Endodermal cell (in vitro differentiated cells): ENCODE data around the gene GRIA2. TPM values are rescaled to one million over a fixed set of nuclear protein-coding genes. Genes with fewer than 3 reads are reported as not detected.
A peak's percentile ranks its signal among the peaks of the same experiment; 100 is the strongest.
"Not testable (repeated sequence)": the region's sequence is repeated elsewhere in the genome, so short reads cannot be mapped to it uniquely, and the experiment has no call there.

Experiments used
- DNase-seq: peaks from one replicate; pipeline ENCODE4 v3.0.0-alpha.2; 2017
- H3K27ac ChIP-seq: 2 replicates; pipeline ENCODE4 v1.5.1; 2013; ENCODE audit warnings: mild to moderate bottlenecking, low read depth, low read length, moderate library complexity
- H3K27me3 ChIP-seq: 2 replicates; pipeline ENCODE4 v1.6.1; 2013; ENCODE audit warnings: mild to moderate bottlenecking, low read length, moderate library complexity; ENCODE audit not compliant: insufficient read depth, control insufficient read depth, poor library complexity, severe bottlenecking
- H3K36me3 ChIP-seq: 2 replicates; pipeline ENCODE4 v1.7.0; 2013; ENCODE audit warnings: mild to moderate bottlenecking, low read length, moderate library complexity; ENCODE audit not compliant: control insufficient read depth, insufficient read depth
- H3K4me1 ChIP-seq: one replicate; pipeline ENCODE4 v1.7.0; 2013; ENCODE audit warnings: low read length; ENCODE audit not compliant: control insufficient read depth, insufficient read depth
- H3K4me3 ChIP-seq: 2 replicates; pipeline ENCODE4 v1.5.1; 2013; ENCODE audit warnings: mild to moderate bottlenecking, low read length, moderate library complexity
- H3K9ac ChIP-seq: 2 replicates; pipeline ENCODE4 v1.6.1; 2013; ENCODE audit warnings: mild to moderate bottlenecking, low read length, moderate library complexity; ENCODE audit not compliant: poor library complexity, severe bottlenecking; ENCODE audit errors: extremely low read depth
- H3K9me3 ChIP-seq: 2 replicates; pipeline ENCODE4 v1.6.1; 2013; ENCODE audit warnings: mild to moderate bottlenecking, low read length, moderate library complexity; ENCODE audit not compliant: control insufficient read depth
- H3K27ac Mint-ChIP-seq: 2 replicates; pipeline ENCODE4 v1.8.0; 2020; ENCODE audit warnings: mixed read lengths
- H3K27me3 Mint-ChIP-seq: 2 replicates; pipeline ENCODE4 v1.8.0; 2021; ENCODE audit warnings: mild to moderate bottlenecking, mixed read lengths; ENCODE audit not compliant: insufficient read depth
- H3K36me3 Mint-ChIP-seq: 2 replicates; pipeline ENCODE4 v1.8.0; 2020; ENCODE audit warnings: low read depth, mixed read lengths
- H3K4me1 Mint-ChIP-seq: 2 replicates; pipeline ENCODE4 v1.8.0; 2020; ENCODE audit warnings: mixed read lengths
- H3K4me3 Mint-ChIP-seq: 2 replicates; pipeline ENCODE4 v1.8.0; 2020; ENCODE audit warnings: mild to moderate bottlenecking, moderate library complexity, mixed read lengths
- H3K9me3 Mint-ChIP-seq: 2 replicates; pipeline ENCODE4 v1.8.0; 2020; ENCODE audit warnings: mild to moderate bottlenecking, mixed read lengths
- CTCF ChIP-seq: fragments of 200-600 bp; sonication (generic); conservative IDR thresholded peaks from 2 replicates; pipeline ENCODE4 v1.5.0; 2021; ENCODE audit warnings: antibody characterized with exemption, mild to moderate bottlenecking
- WGBS, 2 experiments: methylation state at CpG; one replicate each; pipeline versions ENCODE4 v1.1.5 to v1.1.7; 2013; ENCODE audit warnings: missing lambda C conversion rate in 2 of 2, mixed read lengths in 1 of 2; ENCODE audit not compliant: insufficient coverage in 1 of 2, insufficient read length in 1 of 2; 5-methylcytosine and 5-hydroxymethylcytosine counted together
- total RNA-seq, 2 donors: library from RNA; stranded (reverse); fragmentation: NEBNext Ultra II Directional in 1 of 2; extraction: Animal tissue kit (Norgen Biotek cat#: 25700) in 1 of 2; gene quantifications; 2 replicates in 1 of 2; 3 replicates in 1 of 2; pipeline ENCODE4 v1.2.1, GENCODE V29; 2021

The GRIA2 gene
- total RNA-seq, 2 donors from 2014 or later: not detected

- H3K4me1 Mint-ChIP-seq: peaks cover 13% of the 10 kb centered on the region
- peaks cover 5% of the 10 kb centered on the region for H3K4me1 ChIP-seq
- no peak overlapping the region for H3K27ac ChIP-seq
- H3K4me3 Mint-ChIP-seq: no peak overlapping the region
- H3K36me3 ChIP-seq: no peaks in the 10 kb centered on the region
- DNase-seq: no peak
- H3K27me3 ChIP-seq: no peaks in the 10 kb centered on the region
- H3K27me3 Mint-ChIP-seq: peaks cover 5% of the 10 kb centered on the region
- no peaks in the 10 kb centered on the region for H3K36me3 Mint-ChIP-seq
- no peak overlapping the region for H3K4me3 ChIP-seq
- H3K27ac Mint-ChIP-seq: no peak overlapping the region
- TF ChIP-seq CTCF: no peak
- H3K9me3 ChIP-seq: no peaks in the 10 kb centered on the region
- H3K9ac ChIP-seq: no peak overlapping the region
- no peaks in the 10 kb centered on the region for H3K9me3 Mint-ChIP-seq
These were observed 26.4 kb downstream of the GRIA2 start for GRCh38 chr4:157246964-157247363.

- DNase-seq: peak; percentile 53
- H3K4me3 ChIP-seq: not testable (repeated sequence)
These were observed 37.6 kb downstream of the GRIA2 start for GRCh38 chr4:157258165-157258564.

DNA sequence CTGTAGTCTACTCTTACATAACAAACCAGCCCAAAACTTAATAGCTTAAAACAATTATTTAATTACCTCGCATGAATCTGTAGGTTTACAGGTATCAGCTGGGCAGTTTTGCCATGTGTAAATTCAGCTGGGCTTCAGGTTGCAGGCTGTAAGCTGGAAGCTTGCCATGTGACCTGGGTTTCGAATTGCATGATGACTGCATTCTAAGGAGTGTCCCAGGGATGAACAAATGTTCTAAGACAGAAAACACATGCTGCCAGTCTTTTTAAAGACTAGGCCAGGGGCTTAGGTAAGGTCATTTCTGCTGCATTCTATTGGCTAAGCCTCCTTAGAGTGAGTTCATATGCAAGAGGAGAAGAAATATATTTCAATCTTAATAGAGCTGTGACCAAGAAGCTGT lies 44.8 kb downstream of the GRIA2 start:
- no peak overlapping the region for H3K27ac ChIP-seq
- H3K27me3 ChIP-seq: no peaks in the 10 kb centered on the region
- Mint-ChIP-seq H3K4me1 (no peaks in the 10 kb centered on the region), H3K4me3 (no peak overlapping the region), H3K27ac (no peak overlapping the region), H3K36me3 (no peaks in the 10 kb centered on the region), H3K9me3 (peaks cover 4% of the 10 kb centered on the region), H3K27me3 (no peaks in the 10 kb centered on the region)
- peaks cover 4% of the 10 kb centered on the region for H3K9me3 ChIP-seq
- WGBS, 2 experiments: 85 to 88% methylated on average over 2 of the region's 2 CpGs
- no peaks in the 10 kb centered on the region for H3K4me1 ChIP-seq
- no peak overlapping the region for H3K4me3 ChIP-seq
- TF ChIP-seq CTCF: no peak
- peak; percentile 53 for DNase-seq
- no peak overlapping the region for H3K9ac ChIP-seq
- no peaks in the 10 kb centered on the region for H3K36me3 ChIP-seq

More at GRCh38 chr4:157258165-157258564, 37.6 kb downstream of the GRIA2 start:
- H3K27ac ChIP-seq, H3K27ac Mint-ChIP-seq, H3K4me3 Mint-ChIP-seq, H3K36me3 Mint-ChIP-seq, H3K27me3 Mint-ChIP-seq, H3K9ac ChIP-seq, H3K36me3 ChIP-seq, H3K27me3 ChIP-seq, H3K4me1 ChIP-seq, H3K4me1 Mint-ChIP-seq: not testable (repeated sequence)
- H3K9me3 Mint-ChIP-seq: peaks cover 27% of the 10 kb centered on the region
- WGBS, 2 experiments: 88 to 90% methylated on average over 4 to 6 of the region's 6 CpGs
- H3K9me3 ChIP-seq: peaks cover 22% of the 10 kb centered on the region

- WGBS, 2 experiments: 86 to 98% methylated on average over 1 of the region's 2 CpGs
- Histone ChIP-seq H3K27me3 (no peaks in the 10 kb centered on the region), H3K4me3 (no peak overlapping the region), H3K9me3 (no peaks in the 10 kb centered on the region), H3K36me3 (no peaks in the 10 kb centered on the region), H3K9ac (no peak overlapping the region), H3K4me1 (no peaks in the 10 kb centered on the region), H3K27ac (no peak overlapping the region)
- TF ChIP-seq CTCF: no peak
- no peaks in the 10 kb centered on the region for H3K36me3 Mint-ChIP-seq
- H3K4me1 Mint-ChIP-seq: peaks cover 2% of the 10 kb centered on the region
- peaks cover 3% of the 10 kb centered on the region for H3K9me3 Mint-ChIP-seq
- no peak overlapping the region for H3K4me3 Mint-ChIP-seq
- DNase-seq: no peak
- H3K27me3 Mint-ChIP-seq: no peaks in the 10 kb centered on the region
- no peak overlapping the region for H3K27ac Mint-ChIP-seq
These were observed 49.6 kb downstream of the GRIA2 start for GRCh38 chr4:157270108-157270507.
